ENCODE data around the gene RAB7B. TPM values are rescaled to one million over a fixed set of nuclear protein-coding genes. Genes with fewer than 3 reads are reported as not detected.

RAB7B gene
- total RNA-seq, 1 experiment from 2014 or later, result 3.6 TPM

GRCh38 chr1:206020393-206021007 lies 17.3 kb upstream of the RAB7B start:
- intact Hi-C loops (cut with micrococcal nuclease), result no loop called here
- POLR2A ChIA-PET, result interaction anchor here (1.2 to 1.9 kb wide), 2 partner anchors 9 to 17 kb away, joined by 3 to 6 read pairs; partner anchors contain the start of gene RAB7B
- H3K9me3 Mint-ChIP-seq (ENCODE audit: unreplicated experiment), result no peaks in the 10 kb centered on the region
- no peaks in the 10 kb centered on the region for H3K36me3 Mint-ChIP-seq (ENCODE audit: insufficient read depth, unreplicated experiment)
- H3K4me1 Mint-ChIP-seq (ENCODE audit: insufficient read depth, unreplicated experiment), result peaks cover 20% of the 10 kb centered on the region
- CTCF ChIA-PET, result interaction anchor here (0.7 to 1.8 kb wide), 5 partner anchors 9 to 43 kb away, joined by 3 to 9 read pairs (median 3); no protein-coding TSS in a partner anchor
- DNase-seq (ENCODE audit: unreplicated experiment), result no peak
- no peak for TF ChIP-seq CTCF (IDR thresholded peaks at IDR 0.05; ENCODE audit: unreplicated experiment)
- no TSS peak for BruUV-seq (replicated peaks)
- no peak overlapping the region for H3K27ac Mint-ChIP-seq (ENCODE audit: low read depth, unreplicated experiment)
- H3K4me3 Mint-ChIP-seq (ENCODE audit: unreplicated experiment), result no peak overlapping the region
- H3K27me3 Mint-ChIP-seq (ENCODE audit: insufficient read depth, unreplicated experiment), result no peaks in the 10 kb centered on the region

- DNase-seq (ENCODE audit: unreplicated experiment), result no peak
- TF ChIP-seq CTCF (IDR thresholded peaks at IDR 0.05; ENCODE audit: unreplicated experiment), result no peak
- CTCF ChIA-PET, result interaction anchor here (1.4 to 3.0 kb wide), 4 partner anchors 8 to 91 kb away, joined by 3 to 17 read pairs (median 6); partner anchors contain the start of gene RAB7B
- Mint-ChIP-seq H3K36me3 (ENCODE audit: insufficient read depth, unreplicated experiment) (no peaks in the 10 kb centered on the region), H3K27me3 (ENCODE audit: insufficient read depth, unreplicated experiment) (no peaks in the 10 kb centered on the region), H3K27ac (ENCODE audit: low read depth, unreplicated experiment) (no peak overlapping the region), H3K9me3 (ENCODE audit: unreplicated experiment) (no peaks in the 10 kb centered on the region), H3K4me1 (ENCODE audit: insufficient read depth, unreplicated experiment) (no peaks in the 10 kb centered on the region), H3K4me3 (ENCODE audit: unreplicated experiment) (no peak overlapping the region)
- POLR2A ChIA-PET, result interaction anchor here (0.6 to 2.0 kb wide), 6 partner anchors 8 to 24 kb away, joined by 3 to 11 read pairs (median 5); partner anchors contain the start of genes CTSE and RAB7B
- BruUV-seq (replicated peaks), result no TSS peak
- intact Hi-C loops (cut with micrococcal nuclease), result no loop called here
These were observed 11.9 kb upstream of the RAB7B start for GRCh38 chr1:206015071-206015470.

GRCh38 chr1:206014601-206015000 lies 11.4 kb upstream of the RAB7B start:
- intact Hi-C loops (cut with micrococcal nuclease), result no loop called here
- no peaks in the 10 kb centered on the region for H3K4me1 Mint-ChIP-seq (ENCODE audit: insufficient read depth, unreplicated experiment)
- ChIA-PET POLR2A (interaction anchor here (1.4 to 2.0 kb wide), 3 partner anchors 9 to 15 kb away, joined by 4 to 11 read pairs (median 6); partner anchors contain the start of genes CTSE and RAB7B), CTCF (interaction anchor here (1.4 to 3.0 kb wide), 3 partner anchors 12 to 92 kb away, joined by 3 to 17 read pairs (median 4); partner anchors contain the start of gene RAB7B)
- H3K36me3 Mint-ChIP-seq (ENCODE audit: insufficient read depth, unreplicated experiment), result no peaks in the 10 kb centered on the region
- TF ChIP-seq CTCF (IDR thresholded peaks at IDR 0.05; ENCODE audit: unreplicated experiment), result no peak
- BruUV-seq (replicated peaks), result no TSS peak
- H3K27ac Mint-ChIP-seq (ENCODE audit: low read depth, unreplicated experiment), result no peak overlapping the region
- no peak overlapping the region for H3K4me3 Mint-ChIP-seq (ENCODE audit: unreplicated experiment)
- H3K9me3 Mint-ChIP-seq (ENCODE audit: unreplicated experiment), result no peaks in the 10 kb centered on the region
- DNase-seq (ENCODE audit: unreplicated experiment), result no peak
- H3K27me3 Mint-ChIP-seq (ENCODE audit: insufficient read depth, unreplicated experiment), result no peaks in the 10 kb centered on the region

GRCh38 chr1:206013026-206013795 lies 10.0 kb upstream of the RAB7B start:
- Mint-ChIP-seq H3K36me3 (ENCODE audit: insufficient read depth, unreplicated experiment) (no peaks in the 10 kb centered on the region), H3K27me3 (ENCODE audit: insufficient read depth, unreplicated experiment) (no peaks in the 10 kb centered on the region), H3K27ac (ENCODE audit: low read depth, unreplicated experiment) (no peak overlapping the region), H3K9me3 (ENCODE audit: unreplicated experiment) (no peaks in the 10 kb centered on the region), H3K4me1 (ENCODE audit: insufficient read depth, unreplicated experiment) (no peaks in the 10 kb centered on the region), H3K4me3 (ENCODE audit: unreplicated experiment) (no peak overlapping the region)
- BruUV-seq (replicated peaks), result no TSS peak
- POLR2A ChIA-PET, result no interaction called here
- DNase-seq (ENCODE audit: unreplicated experiment), result no peak
- CTCF ChIA-PET, result no interaction called here
- intact Hi-C loops (cut with micrococcal nuclease), result no loop called here
- TF ChIP-seq CTCF (IDR thresholded peaks at IDR 0.05; ENCODE audit: unreplicated experiment), result no peak
